GM19043 (cell line): Measurements from ENCODE around the gene CYP2A6.
"Not testable (repeated sequence)": the region's sequence is repeated elsewhere in the genome, so short reads cannot be mapped to it uniquely, and the experiment has no call there.

Experiments
- ATAC-seq: cut with Tn5 transposase; IDR thresholded peaks from one replicate; pipeline ENCODE4 v1.9.1; 2021; ENCODE audit warnings: low read depth; ENCODE audit not compliant: unreplicated experiment

The CYP2A6 gene

DNA sequence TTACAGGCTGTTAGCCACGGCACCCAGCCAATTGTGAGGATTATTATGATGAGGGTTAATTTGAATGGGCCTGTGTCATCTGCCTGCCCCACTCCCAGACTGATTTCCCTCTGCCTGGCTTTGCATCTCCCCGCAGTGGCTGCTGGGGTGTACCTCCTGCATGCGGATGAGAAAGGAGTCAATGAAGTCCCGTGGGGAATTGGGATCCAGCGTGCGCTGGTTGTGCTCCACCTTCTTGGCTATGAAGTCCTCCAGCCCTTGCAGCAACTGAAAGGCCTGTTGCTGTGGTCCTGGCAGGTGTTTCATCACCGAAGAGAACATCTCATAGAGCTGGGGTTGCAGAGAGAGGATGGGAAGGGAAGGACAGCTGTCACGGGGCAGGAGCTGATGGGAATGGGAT is 3.5 kb downstream of the CYP2A6 start:
- not testable (repeated sequence) for ATAC-seq

DNA sequence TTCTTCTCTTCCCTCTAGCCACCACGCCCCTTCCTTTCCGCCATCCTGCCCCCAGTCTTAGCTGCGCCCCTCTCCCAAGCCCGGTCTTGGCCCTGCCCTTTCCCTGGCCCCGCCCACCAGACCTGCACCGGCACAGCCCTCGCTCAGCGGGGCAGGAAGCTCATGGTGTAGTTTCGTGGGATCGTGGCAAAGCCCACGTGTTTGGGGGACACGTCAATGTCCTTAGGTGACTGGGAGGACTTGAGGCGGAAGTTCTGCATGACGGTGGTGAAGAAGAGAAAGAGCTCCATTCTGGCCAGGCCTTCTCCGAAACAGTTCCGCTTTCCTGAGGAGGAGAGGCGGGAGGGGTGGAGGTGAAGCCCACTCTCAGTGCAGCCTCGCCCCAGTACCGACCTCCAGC is 6.6 kb downstream of the CYP2A6 start:
- ATAC-seq: not testable (repeated sequence)

- not testable (repeated sequence) for ATAC-seq
Measured at GRCh38 chr19:40842997-40843652, 7.1 kb downstream of the CYP2A6 start.

- not testable (repeated sequence) for ATAC-seq
Measured at GRCh38 chr19:40842012-40842411, 8.2 kb downstream of the CYP2A6 start.

GRCh38 chr19:40838477-40838876 is 11.8 kb downstream of the CYP2A6 start:
- not testable (repeated sequence) for ATAC-seq

- no peak for ATAC-seq
Measured at GRCh38 chr19:40836754-40837429, 13.4 kb downstream of the CYP2A6 start.

DNA sequence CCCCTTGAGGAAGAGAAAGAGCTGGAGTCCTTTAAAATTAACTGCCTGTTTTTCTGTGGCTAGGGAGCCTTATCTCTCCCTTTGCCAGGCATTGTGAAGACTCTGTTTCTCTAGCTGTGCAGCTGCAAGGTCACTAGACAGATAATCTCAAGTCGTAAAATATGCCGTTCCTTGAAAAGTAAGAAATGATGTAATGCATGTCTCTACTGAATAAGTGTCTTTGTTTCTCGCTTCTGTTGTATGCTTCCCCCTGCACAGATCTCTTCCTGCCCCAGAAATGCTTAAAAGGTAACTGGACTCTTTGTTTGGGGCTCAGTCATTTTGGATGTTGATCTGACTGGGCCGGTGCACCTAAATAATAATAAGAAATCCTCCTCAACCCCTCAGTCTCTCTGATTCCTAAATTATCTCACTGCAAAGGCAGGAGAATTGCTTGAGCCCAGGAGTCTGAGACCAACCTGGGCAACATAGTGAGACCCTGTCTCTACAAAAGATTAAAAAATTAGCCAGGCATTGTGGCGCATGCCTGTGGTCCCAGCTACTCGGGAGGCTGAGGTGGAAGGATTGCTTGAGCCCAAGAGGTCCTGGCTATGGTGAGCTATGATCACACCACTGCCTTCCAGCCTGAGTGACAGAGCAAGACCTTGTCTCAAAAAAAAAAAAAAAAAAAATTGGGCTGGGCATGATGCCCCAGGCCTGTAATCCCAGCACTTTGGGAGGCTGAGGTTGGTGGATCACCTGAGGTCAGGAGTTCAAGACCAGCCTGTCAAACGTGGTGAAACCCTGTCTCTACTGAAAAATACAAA is 16.3 kb downstream of the CYP2A6 start:
- ATAC-seq: not testable (repeated sequence)

DNA sequence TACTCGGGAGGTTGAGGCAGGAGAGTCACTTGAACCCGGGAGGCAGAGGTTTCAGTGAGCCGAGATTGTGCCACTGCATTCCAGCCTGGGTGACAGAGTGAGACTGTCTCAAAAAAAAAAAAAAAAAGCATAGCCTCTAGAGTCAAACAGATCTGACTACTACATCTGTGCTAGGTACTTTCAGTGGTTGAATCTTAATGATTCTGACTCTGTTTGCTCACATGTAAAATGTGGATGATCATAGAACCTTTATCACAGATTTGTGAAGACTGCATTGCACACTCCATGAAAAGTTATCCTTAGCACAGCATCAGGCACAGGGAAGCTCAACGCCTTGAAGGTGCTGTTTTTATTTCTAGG is 17.8 kb downstream of the CYP2A6 start:
- not testable (repeated sequence) for ATAC-seq

- ATAC-seq: no peak
Measured at GRCh38 chr19:40831502-40832430, 18.5 kb downstream of the CYP2A6 start.

- ATAC-seq: not testable (repeated sequence)
Measured at GRCh38 chr19:40830741-40831140, 19.5 kb downstream of the CYP2A6 start.

DNA sequence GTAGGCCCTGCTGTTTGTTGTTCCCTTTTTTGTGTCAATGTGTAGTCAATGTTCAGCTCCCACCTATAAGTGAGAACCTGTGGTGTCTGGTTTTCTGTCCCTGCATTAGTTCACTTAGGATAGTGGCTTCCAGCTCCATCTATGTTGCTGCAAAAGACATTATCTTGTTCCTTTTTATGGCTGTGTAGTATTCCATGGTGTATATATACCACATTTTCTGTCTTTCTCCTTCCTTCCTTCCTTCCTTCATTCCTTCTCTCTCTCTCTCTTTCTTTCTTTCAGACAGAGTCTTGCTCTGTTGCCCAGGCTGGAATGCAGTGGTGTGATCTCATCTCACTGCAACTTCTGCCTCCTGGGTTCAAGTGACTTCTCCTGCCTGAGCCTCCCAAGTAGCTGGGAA is 21.0 kb downstream of the CYP2A6 start:
- no peak for ATAC-seq

DNA sequence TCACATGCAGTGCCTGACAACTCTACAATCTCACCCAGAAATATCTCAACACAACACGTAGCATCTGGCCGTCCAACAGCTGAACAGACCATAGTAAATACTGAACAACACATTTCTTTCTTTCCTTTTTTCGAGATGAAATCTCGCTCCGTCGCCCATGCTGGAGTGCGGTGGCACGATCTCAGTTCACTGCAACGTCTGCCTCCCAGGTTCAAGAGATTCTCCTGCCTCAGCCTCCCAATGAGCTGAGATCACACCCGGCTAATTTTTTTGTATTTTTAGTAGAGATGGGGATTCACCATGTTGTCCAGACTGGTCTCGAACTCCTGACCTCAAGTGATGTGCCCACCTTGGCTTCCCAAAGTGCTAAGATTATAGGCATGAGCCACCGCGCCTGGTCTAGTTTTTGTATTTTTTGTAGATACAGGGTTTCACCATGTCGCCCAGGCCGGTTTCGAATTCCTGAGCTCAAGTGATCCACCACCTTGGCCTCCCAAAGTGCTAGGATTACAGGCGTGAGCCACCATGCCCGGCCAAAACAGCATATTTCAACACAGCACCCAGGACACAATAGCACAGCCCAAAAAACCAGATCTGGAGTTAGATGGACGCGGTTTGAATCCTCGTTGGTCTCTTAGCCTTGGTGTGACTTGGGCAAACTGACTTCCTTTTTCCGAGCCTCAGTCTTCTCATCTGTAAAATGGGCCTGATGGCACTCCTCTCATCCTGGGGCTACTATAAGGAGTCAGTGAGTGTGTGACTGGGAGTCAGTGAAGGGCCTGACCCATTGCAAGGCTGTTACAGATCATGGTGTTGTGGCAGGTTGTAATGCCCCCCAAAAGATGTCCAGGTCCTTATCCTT is 22.6 kb downstream of the CYP2A6 start:
- ATAC-seq: no peak

- ATAC-seq: not testable (repeated sequence)
Measured at GRCh38 chr19:40826699-40827385, 23.4 kb downstream of the CYP2A6 start.

GRCh38 chr19:40826312-40826698 is 23.9 kb downstream of the CYP2A6 start:
- ATAC-seq: not testable (repeated sequence)

GRCh38 chr19:40825460-40826095 is 24.7 kb downstream of the CYP2A6 start:
- not testable (repeated sequence) for ATAC-seq

DNA sequence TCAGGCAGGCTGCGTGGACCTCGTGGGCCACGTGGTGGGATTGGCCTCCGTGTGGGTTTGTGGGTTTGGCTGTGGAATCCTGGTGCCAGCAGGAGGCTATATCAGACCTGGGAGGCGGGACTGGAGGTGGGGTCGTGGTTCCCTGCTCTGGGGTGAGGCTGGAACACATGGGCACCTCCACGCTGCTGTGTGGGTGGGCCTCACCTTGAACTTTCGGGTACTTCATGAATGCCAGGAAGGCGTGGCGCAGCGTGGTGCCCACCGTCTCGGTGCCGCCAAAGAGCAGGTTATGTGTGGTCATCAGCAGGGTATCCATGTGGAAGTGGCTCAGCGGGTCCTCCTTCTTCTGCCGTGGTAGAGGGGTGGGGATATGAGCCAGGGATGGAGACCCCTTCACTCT is 25.3 kb downstream of the CYP2A6 start:
- ATAC-seq: not testable (repeated sequence)

DNA sequence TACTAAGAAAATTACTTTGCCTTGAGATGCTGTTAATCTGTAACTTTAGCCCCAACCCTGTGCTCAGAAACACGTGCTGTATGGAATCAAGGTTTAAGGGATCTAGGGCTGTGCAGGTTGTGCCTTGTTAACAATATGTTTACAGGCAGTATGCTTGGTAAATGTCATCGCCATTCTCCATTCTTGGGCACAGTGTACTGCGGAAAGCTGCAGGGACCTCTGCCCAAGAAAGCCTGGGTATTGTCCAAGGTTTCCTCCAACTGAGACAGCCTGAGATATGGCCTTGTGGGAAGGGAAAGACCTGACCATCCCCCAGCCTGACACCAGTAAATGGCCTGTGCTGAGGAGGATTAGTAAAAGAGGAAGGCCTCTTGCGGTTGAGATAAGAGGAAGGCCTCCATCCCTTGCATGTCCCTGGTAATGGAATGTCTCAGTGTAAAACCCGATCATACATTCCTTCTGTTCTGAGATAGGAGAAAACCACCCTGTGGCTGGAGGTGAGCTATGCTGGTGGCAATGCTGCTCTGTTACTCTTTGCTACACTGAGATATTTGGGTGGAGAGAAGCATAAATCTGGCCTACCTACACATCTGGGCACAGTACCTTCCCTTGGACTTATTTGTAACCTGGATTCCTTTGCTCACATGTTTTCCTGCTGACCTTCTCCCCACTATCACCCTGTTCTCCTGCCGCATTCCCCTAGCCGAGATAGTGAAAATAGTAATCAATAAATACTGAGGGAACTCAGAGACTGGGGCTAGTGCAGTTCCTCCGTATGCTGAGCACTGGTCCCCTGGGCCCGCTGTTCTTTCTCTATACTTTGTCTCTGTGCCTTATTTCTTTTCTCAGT is 27.3 kb downstream of the CYP2A6 start:
- not testable (repeated sequence) for ATAC-seq
